ENCODE results near the gene IL15RA. TPM values are rescaled to one million over a fixed set of nuclear protein-coding genes. Genes with fewer than 3 reads are reported as not detected.

IL15RA gene
- total RNA-seq, 4 donors from 2014 or later = 7.1 to 15.6 (median 11.0) TPM

GRCh38 chr10:5945561-5946418 lies 31.6 kb downstream of the IL15RA start:
- Histone ChIP-seq H3K27me3 (no peaks in the 10 kb centered on the region), H3K4me3 (peak overlapping the region in 3 of 4 donors; percentile 26 to 60 (median 26)), H3K9me3 (no peaks in the 10 kb centered on the region), H3K4me1 (peaks cover 28 to 75% (median 53%) of the 10 kb centered on the region in 3 donors), H3K36me3 (no peaks in the 10 kb centered on the region), H3K27ac (peak overlapping the region; percentile 56 to 95 (median 82))
- intact Hi-C loops (cut with DNase I) = no loop called here
- DNase-seq = no peak
- 26 to 28% methylated on average over 17 of the region's 21 CpGs for WGBS, 2 donors
- no peak for TF ChIP-seq CTCF (IDR thresholded peaks at IDR 0.05)
- peak in 1 of 4 donors; percentile 46 for TF ChIP-seq POLR2A (IDR thresholded peaks at IDR 0.05)

GRCh38 chr10:5945190-5945509 lies 32.2 kb downstream of the IL15RA start:
- Histone ChIP-seq H3K4me1 (peaks cover 28 to 68% (median 48%) of the 10 kb centered on the region in 3 donors), H3K9me3 (no peaks in the 10 kb centered on the region), H3K36me3 (no peaks in the 10 kb centered on the region), H3K27ac (peak overlapping the region; percentile 56 to 95 (median 82)), H3K4me3 (peak overlapping the region in 3 of 4 donors; percentile 26 to 60 (median 26)), H3K27me3 (no peaks in the 10 kb centered on the region)
- intact Hi-C loops (cut with DNase I) = no loop called here
- no peak for DNase-seq
- WGBS, 2 donors = 43 to 81% methylated on average over 4 to 9 of the region's 9 CpGs
- TF ChIP-seq CTCF (IDR thresholded peaks at IDR 0.05) (no peak), POLR2A (IDR thresholded peaks at IDR 0.05) (no peak)

DNA sequence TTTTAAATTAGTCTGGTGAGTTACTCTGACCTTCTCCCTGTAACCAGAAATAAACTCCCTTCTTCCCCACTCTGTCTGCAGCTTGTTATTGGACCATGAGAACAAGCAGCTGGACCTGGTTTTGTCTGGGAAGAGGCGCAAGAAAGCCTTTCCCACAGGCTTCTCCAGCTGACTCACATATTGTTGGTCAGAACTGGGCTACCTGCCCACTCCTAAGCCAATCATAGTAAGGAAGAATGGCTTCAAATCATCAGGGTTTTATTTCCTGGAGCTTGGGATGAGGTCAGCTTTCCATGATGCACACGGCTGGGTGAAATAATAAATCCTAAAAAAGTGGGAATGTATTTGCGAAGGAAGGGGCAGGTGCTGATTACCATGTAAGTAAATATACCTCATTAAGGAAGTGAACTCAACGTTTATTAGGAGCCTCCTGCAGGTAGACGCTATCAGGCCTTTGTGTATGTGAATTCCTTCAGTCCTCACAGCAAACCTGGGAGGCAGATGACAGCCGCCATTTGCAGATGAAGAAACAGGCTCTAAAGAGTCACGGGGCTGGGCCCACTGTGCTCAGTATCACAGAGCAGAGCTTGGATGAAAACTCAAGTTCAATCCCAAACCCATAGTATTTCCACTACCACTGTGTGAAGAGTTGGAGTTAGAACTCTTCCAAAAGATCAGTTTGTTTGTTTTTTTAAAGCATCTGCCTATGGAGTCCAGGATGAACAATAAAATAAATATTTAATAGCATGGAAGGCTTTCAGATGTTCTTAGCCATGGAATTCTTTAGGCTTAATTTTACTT lies 32.8 kb downstream of the IL15RA start:
- Histone ChIP-seq H3K4me1 (peaks cover 28 to 63% (median 48%) of the 10 kb centered on the region in 3 donors), H3K27ac (peak overlapping the region; percentile 60 to 95 (median 82)), H3K27me3 (no peaks in the 10 kb centered on the region), H3K36me3 (no peaks in the 10 kb centered on the region), H3K4me3 (peak overlapping the region in 2 of 4 donors; percentile 26 to 60), H3K9me3 (no peaks in the 10 kb centered on the region)
- 34 to 40% methylated on average over 6 to 7 of the region's 7 CpGs for WGBS, 2 donors
- intact Hi-C loops (cut with DNase I) = no loop called here
- DNase-seq = no peak
- peak in 1 of 6 experiments; percentile 11 for TF ChIP-seq CTCF (IDR thresholded peaks at IDR 0.05)
- TF ChIP-seq POLR2A (IDR thresholded peaks at IDR 0.05) = no peak

DNA sequence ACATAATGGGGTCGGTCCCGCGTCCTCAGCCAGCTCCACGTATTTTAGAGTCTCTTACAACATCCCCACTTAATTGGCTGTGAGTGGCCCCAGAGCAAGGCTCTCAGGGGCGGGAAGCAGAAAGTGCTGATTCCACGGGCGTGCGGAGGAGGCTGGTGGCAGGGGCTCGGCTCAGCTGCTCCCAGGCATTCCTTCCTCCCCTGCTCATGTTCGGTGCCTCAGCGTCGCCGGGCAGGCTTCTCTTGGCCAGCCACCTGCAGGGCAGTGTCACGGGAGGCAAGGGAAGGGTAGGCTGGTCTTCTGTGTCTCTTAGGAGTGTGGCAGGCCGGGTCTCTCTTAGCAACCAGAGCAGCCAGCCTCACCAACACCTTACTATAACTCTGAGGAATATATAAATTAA lies 33.8 kb downstream of the IL15RA start:
- Histone ChIP-seq H3K27ac (peak overlapping the region; percentile 60 to 95 (median 82)), H3K9me3 (no peaks in the 10 kb centered on the region), H3K36me3 (peaks cover 0 to 8% (median 6%) of the 10 kb centered on the region in 3 donors), H3K4me1 (peaks cover 28 to 56% (median 48%) of the 10 kb centered on the region in 3 donors), H3K27me3 (no peaks in the 10 kb centered on the region), H3K4me3 (peak overlapping the region in 1 of 4 donors; percentile 60)
- intact Hi-C loops (cut with DNase I) = no loop called here
- 64 to 66% methylated on average over 9 to 10 of the region's 15 CpGs for WGBS, 2 donors
- no peak for TF ChIP-seq POLR2A (IDR thresholded peaks at IDR 0.05)
- no peak for TF ChIP-seq CTCF (IDR thresholded peaks at IDR 0.05)
- DNase-seq = no peak

DNA sequence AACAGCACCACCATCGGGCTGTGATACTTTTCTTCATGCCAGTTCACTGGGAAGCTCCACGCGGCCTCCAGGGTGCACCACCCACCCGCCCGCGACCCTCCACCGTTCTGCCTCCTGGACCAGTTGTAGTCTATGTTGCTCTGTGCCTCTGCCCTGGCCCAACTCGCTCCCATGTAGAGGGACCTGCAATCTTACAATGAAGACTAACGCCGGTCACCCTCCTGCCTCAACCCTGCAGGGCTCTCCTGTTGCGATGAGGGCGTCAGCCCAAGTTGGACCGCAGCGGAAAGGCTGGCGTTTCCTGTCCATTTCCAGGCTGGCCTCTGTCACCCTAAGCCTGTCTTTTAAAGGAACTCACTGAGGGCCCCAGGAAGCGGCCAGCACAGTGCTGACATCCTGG lies 34.9 kb downstream of the IL15RA start:
- WGBS, 2 donors = 74 to 78% methylated on average over 8 to 12 of the region's 16 CpGs

More for the DNA sequence above, 34.9 kb downstream of the IL15RA start:
- no peak overlapping the region for H3K4me3 ChIP-seq
- TF ChIP-seq CTCF (IDR thresholded peaks at IDR 0.05) (no peak), POLR2A (IDR thresholded peaks at IDR 0.05) (no peak)
- no peaks in the 10 kb centered on the region for H3K27me3 ChIP-seq
- no peaks in the 10 kb centered on the region for H3K9me3 ChIP-seq
- DNase-seq = no peak
- H3K27ac ChIP-seq = peak overlapping the region; percentile 51 to 85 (median 74)
- peaks cover 28 to 56% (median 48%) of the 10 kb centered on the region in 3 donors for H3K4me1 ChIP-seq
- H3K36me3 ChIP-seq = peaks cover 3 to 19% (median 8%) of the 10 kb centered on the region in 3 donors
- intact Hi-C loops (cut with DNase I) = no loop called here

Data from esophagus squamous epithelium (tissue), 5 donors.